Thoracic aorta (tissue), 2 donors: ENCODE data around the gene CFAP20DC. TPM values are rescaled to one million over a fixed set of nuclear protein-coding genes. Genes with fewer than 3 reads are reported as not detected.
"Not testable (repeated sequence)": the region's sequence is repeated elsewhere in the genome, so short reads cannot be mapped to it uniquely, and the experiment has no call there.

Experiments used
- ATAC-seq: fragments of 150-250 bp; one replicate; pipeline ENCODE4 v1.8.0; 2017; ENCODE audit warnings: low read depth; ENCODE audit not compliant: insufficient number of reproducible peaks, low FRiP score
- DNase-seq: peaks from one replicate; pipeline ENCODE4 v3.0.0-alpha.2; 2020; ENCODE audit warnings: low spot score
- H3K27ac ChIP-seq, 2 donors: fragments of 200-600 bp; sonication (generic); 1 replicate in 1 of 2; 2 replicates in 1 of 2; pipeline ENCODE4 v1.5.1; 2016; ENCODE audit warnings: mild to moderate bottlenecking in 2 of 2, moderate library complexity in 2 of 2
- H3K27me3 ChIP-seq: fragments of 200-600 bp; sonication (generic); replicated peaks from 2 replicates; pipeline ENCODE4 v1.6.0; 2016; ENCODE audit warnings: mild to moderate bottlenecking; ENCODE audit not compliant: insufficient read depth
- H3K36me3 ChIP-seq: fragments of 200-600 bp; sonication (generic); one replicate; pipeline ENCODE4 v1.5.1; 2016
- H3K4me1 ChIP-seq, 2 donors: fragments of 200-600 bp; sonication (generic); 1 replicate in 1 of 2; 2 replicates in 1 of 2; pipeline versions ENCODE4 v1.5.1 to v1.6.0; 2016; ENCODE audit warnings: low read depth in 2 of 2, mild to moderate bottlenecking in 1 of 2; ENCODE audit not compliant: control insufficient read depth in 1 of 2
- H3K4me3 ChIP-seq: fragments of 200-600 bp; sonication (generic); 2 replicates; pipeline ENCODE4 v1.5.1; 2016; ENCODE audit warnings: mild to moderate bottlenecking
- H3K9me3 ChIP-seq: fragments of 200-600 bp; sonication (generic); 2 replicates; pipeline ENCODE4 v1.5.1; 2016
- CTCF ChIP-seq: fragments of 200-600 bp; sonication (generic); IDR thresholded peaks from one replicate; pipeline ENCODE4 v1.5.1; 2019; ENCODE audit warnings: antibody characterized with exemption
- total RNA-seq, 2 donors: library from RNA; depleted of rRNA; stranded (reverse); fragments of >200 nt; gene quantifications; one replicate each; pipeline versions ENCODE4 v1.1.0 to v1.2.3, GENCODE V29; 2016

Gene CFAP20DC
- total RNA-seq, 2 donors from 2014 or later = not detected

- no peak for TF ChIP-seq CTCF
- Histone ChIP-seq H3K27ac (no peak overlapping the region), H3K4me1 (peaks cover 0 to 7% of the 10 kb centered on the region in 2 donors)
Measured at GRCh38 chr3:58857402-58857801, 192.4 kb downstream of the CFAP20DC start.

GRCh38 chr3:58848826-58849225 lies 201.0 kb downstream of the CFAP20DC start:
- no peak for TF ChIP-seq CTCF
- Histone ChIP-seq H3K9me3 (no peaks in the 10 kb centered on the region), H3K36me3 (no peaks in the 10 kb centered on the region), H3K4me1 (no peaks in the 10 kb centered on the region), H3K27ac (no peak overlapping the region), H3K4me3 (no peak overlapping the region), H3K27me3 (no peaks in the 10 kb centered on the region)
- DNase-seq (no peak), ATAC-seq (no peak)

More at GRCh38 chr3:58857402-58857801, 192.4 kb downstream of the CFAP20DC start:
- ATAC-seq (no peak), DNase-seq (no peak)
- no peaks in the 10 kb centered on the region for H3K9me3 ChIP-seq
- no peaks in the 10 kb centered on the region for H3K36me3 ChIP-seq
- H3K4me3 ChIP-seq = no peak overlapping the region
- no peaks in the 10 kb centered on the region for H3K27me3 ChIP-seq

DNA sequence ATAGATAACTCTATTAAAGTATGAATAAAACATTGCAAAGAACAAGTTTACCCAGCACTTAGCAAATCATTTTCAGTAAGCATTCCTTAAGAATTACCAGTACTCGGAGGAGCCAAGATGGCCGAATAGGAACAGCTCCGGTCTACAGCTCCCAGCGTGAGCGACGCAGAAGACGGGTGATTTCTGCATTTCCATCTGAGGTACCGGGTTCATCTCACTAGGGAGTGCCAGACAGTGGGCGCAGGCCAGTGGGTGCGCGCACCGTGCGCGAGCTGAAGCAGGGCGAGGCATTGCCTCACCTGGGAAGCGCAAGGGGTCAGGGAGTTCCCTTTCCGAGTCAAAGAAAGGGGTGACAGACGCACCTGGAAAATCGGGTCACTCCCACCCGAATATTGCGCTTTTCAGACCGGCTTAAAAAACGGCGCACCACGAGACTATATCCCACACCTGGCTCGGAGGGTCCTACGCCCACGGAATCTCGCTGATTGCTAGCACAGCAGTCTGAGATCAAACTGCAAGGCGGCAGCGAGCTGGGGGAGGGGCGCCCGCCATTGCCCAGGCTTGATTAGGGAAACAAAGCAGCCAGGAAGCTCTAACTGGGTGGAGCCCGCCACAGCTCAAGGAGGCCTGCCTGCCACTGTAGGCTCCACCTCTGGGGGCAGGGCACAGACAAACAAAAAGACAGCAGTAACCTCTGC lies 207.6 kb downstream of the CFAP20DC start:
- not testable (repeated sequence) for ATAC-seq, H3K9me3 ChIP-seq, H3K27me3 ChIP-seq, H3K4me1 ChIP-seq, H3K27ac ChIP-seq, H3K36me3 ChIP-seq, DNase-seq, H3K4me3 ChIP-seq

DNA sequence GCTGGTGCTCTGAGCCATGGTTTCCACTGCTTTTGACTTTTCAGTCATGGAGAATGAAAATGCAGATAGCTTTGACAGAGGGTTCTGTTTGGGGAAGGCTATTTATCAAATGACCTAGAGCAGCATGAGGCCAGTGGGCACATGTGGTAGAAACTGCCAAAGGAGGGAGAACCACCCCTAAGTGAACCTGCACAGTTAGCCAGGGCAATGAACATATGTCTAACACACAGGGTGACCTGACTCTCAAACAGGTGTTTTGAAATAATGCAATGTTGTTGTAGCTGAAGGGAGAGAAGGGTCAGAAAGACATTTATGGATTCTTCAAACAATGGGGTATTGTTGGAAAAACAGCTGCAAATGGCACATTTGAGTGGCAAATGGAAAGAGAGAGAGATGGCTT lies 208.9 kb downstream of the CFAP20DC start:
- no peaks in the 10 kb centered on the region for H3K27me3 ChIP-seq
- no peaks in the 10 kb centered on the region for H3K4me1 ChIP-seq
- TF ChIP-seq CTCF = no peak
- no peak overlapping the region for H3K27ac ChIP-seq
- H3K9me3 ChIP-seq = no peaks in the 10 kb centered on the region
- H3K36me3 ChIP-seq = no peaks in the 10 kb centered on the region
- no peak overlapping the region for H3K4me3 ChIP-seq
- DNase-seq (no peak), ATAC-seq (no peak)

DNA sequence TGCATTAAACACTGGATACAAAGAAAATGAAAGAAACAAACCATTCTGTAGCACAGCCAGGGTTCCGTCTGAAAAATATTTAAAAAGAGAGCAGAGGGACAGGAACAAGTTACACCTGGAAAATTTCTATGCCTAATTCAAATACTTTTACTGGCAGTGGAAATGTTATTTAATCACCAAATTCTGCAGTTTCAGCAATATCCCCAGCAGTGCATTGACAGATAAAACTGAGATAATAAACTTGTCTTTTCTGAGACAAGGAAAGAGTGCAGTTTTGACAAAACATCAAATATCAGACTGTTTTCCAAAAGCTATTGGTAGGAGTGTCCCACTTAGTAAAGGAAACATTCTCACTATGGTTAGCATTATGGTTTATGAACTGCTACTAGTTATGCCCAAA lies 209.9 kb downstream of the CFAP20DC start:
- Histone ChIP-seq H3K4me3 (no peak overlapping the region), H3K9me3 (no peaks in the 10 kb centered on the region), H3K36me3 (no peaks in the 10 kb centered on the region), H3K27me3 (no peaks in the 10 kb centered on the region), H3K4me1 (no peaks in the 10 kb centered on the region), H3K27ac (no peak overlapping the region)
- ATAC-seq = no peak
- DNase-seq = no peak
- TF ChIP-seq CTCF = no peak

DNA sequence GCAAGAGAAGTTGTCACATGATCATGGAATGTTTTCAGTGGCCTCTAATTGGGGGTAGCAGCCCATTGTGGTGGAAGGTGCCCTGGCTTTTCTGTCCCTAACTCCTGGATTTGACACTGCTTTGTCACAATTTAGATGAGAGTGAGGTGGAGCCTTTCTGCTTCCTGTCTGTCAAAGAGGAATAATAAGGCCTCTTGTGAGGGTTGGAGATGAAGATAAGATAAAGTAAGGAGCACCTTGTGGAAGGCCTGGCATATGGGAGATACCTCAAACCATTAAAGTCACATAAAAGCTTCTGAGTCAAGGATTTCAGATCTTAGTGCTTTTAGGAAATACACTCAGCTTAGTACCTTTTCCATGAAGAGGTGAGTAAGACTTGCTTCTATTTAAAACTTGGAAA lies 210.6 kb downstream of the CFAP20DC start:
- H3K27me3 ChIP-seq = no peaks in the 10 kb centered on the region
- no peaks in the 10 kb centered on the region for H3K36me3 ChIP-seq
- no peak for DNase-seq
- ATAC-seq = no peak
- no peak for TF ChIP-seq CTCF
- H3K4me1 ChIP-seq = no peaks in the 10 kb centered on the region
- H3K4me3 ChIP-seq = no peak overlapping the region
- no peaks in the 10 kb centered on the region for H3K9me3 ChIP-seq
- no peak overlapping the region for H3K27ac ChIP-seq
